ENCODE measurements around the gene DNTT.
A peak's percentile ranks its signal among the peaks of the same experiment; 100 is the strongest.

Gene DNTT

GRCh38 chr10:96359616-96360015 lies 55.4 kb downstream of the DNTT start:
- no peak for DNase-seq
- no peak for TF ChIP-seq POLR2A (IDR thresholded peaks at IDR 0.05; ENCODE audit: low read length)
- TF ChIP-seq GATA1 (IDR thresholded peaks at IDR 0.05; ENCODE audit: low read depth, low read length) = no peak

- TF ChIP-seq GATA1 (IDR thresholded peaks at IDR 0.05; ENCODE audit: low read depth, low read length) (no peak), POLR2A (IDR thresholded peaks at IDR 0.05; ENCODE audit: low read length) (no peak)
- DNase-seq = no peak
Measured at GRCh38 chr10:96360331-96360730, 56.1 kb downstream of the DNTT start.

- TF ChIP-seq POLR2A (IDR thresholded peaks at IDR 0.05; ENCODE audit: low read length) = no peak
- TF ChIP-seq GATA1 (IDR thresholded peaks at IDR 0.05; ENCODE audit: low read depth, low read length) = no peak
- DNase-seq = no peak
Measured at GRCh38 chr10:96360766-96361165, 56.5 kb downstream of the DNTT start.

GRCh38 chr10:96365571-96365970 lies 61.3 kb downstream of the DNTT start:
- TF ChIP-seq POLR2A (IDR thresholded peaks at IDR 0.05; ENCODE audit: low read length) (no peak), GATA1 (IDR thresholded peaks at IDR 0.05; ENCODE audit: low read depth, low read length) (no peak)
- DNase-seq = no peak

- TF ChIP-seq GATA1 (IDR thresholded peaks at IDR 0.05; ENCODE audit: low read depth, low read length) (no peak), POLR2A (IDR thresholded peaks at IDR 0.05; ENCODE audit: low read length) (no peak)
- DNase-seq = no peak
Measured at GRCh38 chr10:96366508-96366907, 62.3 kb downstream of the DNTT start.

- no peak for TF ChIP-seq POLR2A (IDR thresholded peaks at IDR 0.05; ENCODE audit: low read length)
- no peak for TF ChIP-seq GATA1 (IDR thresholded peaks at IDR 0.05; ENCODE audit: low read depth, low read length)
- DNase-seq = no peak
Measured at GRCh38 chr10:96367470-96367869, 63.2 kb downstream of the DNTT start.

GRCh38 chr10:96368971-96369370 lies 64.7 kb downstream of the DNTT start:
- no peak for TF ChIP-seq GATA1 (IDR thresholded peaks at IDR 0.05; ENCODE audit: low read depth, low read length)
- TF ChIP-seq POLR2A (IDR thresholded peaks at IDR 0.05; ENCODE audit: low read length) = no peak
- no peak for DNase-seq

GRCh38 chr10:96369890-96370583 lies 65.8 kb downstream of the DNTT start:
- no peak for DNase-seq

GRCh38 chr10:96370584-96371157 lies 66.4 kb downstream of the DNTT start:
- no peak for TF ChIP-seq GATA1 (IDR thresholded peaks at IDR 0.05; ENCODE audit: low read depth, low read length)
- no peak for TF ChIP-seq POLR2A (IDR thresholded peaks at IDR 0.05; ENCODE audit: low read length)
- peak; percentile 47 to 71 for DNase-seq

More at GRCh38 chr10:96369890-96370583, 65.8 kb downstream of the DNTT start:
- TF ChIP-seq GATA1 (IDR thresholded peaks at IDR 0.05; ENCODE audit: low read depth, low read length) (no peak), POLR2A (IDR thresholded peaks at IDR 0.05; ENCODE audit: low read length) (no peak)

- no peak for TF ChIP-seq POLR2A (IDR thresholded peaks at IDR 0.05; ENCODE audit: low read length)
- TF ChIP-seq GATA1 (IDR thresholded peaks at IDR 0.05; ENCODE audit: low read depth, low read length) = no peak
- no peak for DNase-seq
Measured at GRCh38 chr10:96371356-96371755, 67.1 kb downstream of the DNTT start.

GRCh38 chr10:96374004-96374403 lies 69.8 kb downstream of the DNTT start:
- no peak for DNase-seq
- no peak for TF ChIP-seq POLR2A (IDR thresholded peaks at IDR 0.05; ENCODE audit: low read length)
- no peak for TF ChIP-seq GATA1 (IDR thresholded peaks at IDR 0.05; ENCODE audit: low read depth, low read length)

- no peak for DNase-seq
- TF ChIP-seq POLR2A (IDR thresholded peaks at IDR 0.05; ENCODE audit: low read length) (no peak), GATA1 (IDR thresholded peaks at IDR 0.05; ENCODE audit: low read depth, low read length) (no peak)
Measured at GRCh38 chr10:96374639-96374984, 70.4 kb downstream of the DNTT start.

GRCh38 chr10:96374985-96375830 lies 71.0 kb downstream of the DNTT start:
- TF ChIP-seq POLR2A (IDR thresholded peaks at IDR 0.05; ENCODE audit: low read length) = no peak
- no peak for TF ChIP-seq GATA1 (IDR thresholded peaks at IDR 0.05; ENCODE audit: low read depth, low read length)
- peak; percentile 74 to 86 for DNase-seq

- TF ChIP-seq GATA1 (IDR thresholded peaks at IDR 0.05; ENCODE audit: low read depth, low read length) (no peak), POLR2A (IDR thresholded peaks at IDR 0.05; ENCODE audit: low read length) (no peak)
- DNase-seq = no peak
Measured at GRCh38 chr10:96376483-96376882, 72.2 kb downstream of the DNTT start.
